GM21515 (cell line): ENCODE results near the gene NUDT14.

Experiments used
- ATAC-seq: cut with Tn5 transposase; IDR thresholded peaks from one replicate; pipeline ENCODE4 v1.9.1; 2021; ENCODE audit not compliant: unreplicated experiment

NUDT14 gene

GRCh38 chr14:105161309-105161708 is 19.8 kb downstream of the NUDT14 start:
- no peak for ATAC-seq

- no peak for ATAC-seq
Observed at GRCh38 chr14:105160776-105161175, 20.3 kb downstream of the NUDT14 start.

GRCh38 chr14:105159344-105159743 is 21.8 kb downstream of the NUDT14 start:
- ATAC-seq = no peak

GRCh38 chr14:105158794-105159193 is 22.3 kb downstream of the NUDT14 start:
- ATAC-seq = no peak

GRCh38 chr14:105157872-105158271 is 23.2 kb downstream of the NUDT14 start:
- no peak for ATAC-seq

GRCh38 chr14:105156414-105157375 is 24.4 kb downstream of the NUDT14 start:
- ATAC-seq = no peak

GRCh38 chr14:105155681-105156413 is 25.3 kb downstream of the NUDT14 start:
- no peak for ATAC-seq

- ATAC-seq = no peak
Observed at GRCh38 chr14:105155071-105155651, 26.0 kb downstream of the NUDT14 start.

- ATAC-seq = no peak
Observed at GRCh38 chr14:105154476-105154871, 26.6 kb downstream of the NUDT14 start.

- no peak for ATAC-seq
Observed at GRCh38 chr14:105153739-105154475, 27.2 kb downstream of the NUDT14 start.

GRCh38 chr14:105153331-105153731 is 27.8 kb downstream of the NUDT14 start:
- no peak for ATAC-seq

- no peak for ATAC-seq
Observed at GRCh38 chr14:105152794-105153241, 28.3 kb downstream of the NUDT14 start.

GRCh38 chr14:105151838-105152793 is 29.0 kb downstream of the NUDT14 start:
- ATAC-seq = no peak

GRCh38 chr14:105151084-105151837 is 29.9 kb downstream of the NUDT14 start:
- no peak for ATAC-seq

GRCh38 chr14:105150368-105151083 is 30.6 kb downstream of the NUDT14 start:
- ATAC-seq = no peak

GRCh38 chr14:105150026-105150367 is 31.1 kb downstream of the NUDT14 start:
- no peak for ATAC-seq

GRCh38 chr14:105149146-105149781 is 31.8 kb downstream of the NUDT14 start:
- ATAC-seq = no peak

GRCh38 chr14:105148604-105149145 is 32.4 kb downstream of the NUDT14 start:
- no peak for ATAC-seq
